ENCODE measurements around the gene SCG3. TPM values are rescaled to one million over a fixed set of nuclear protein-coding genes. Genes with fewer than 3 reads are reported as not detected.

The SCG3 gene
- total RNA-seq, 2 donors from 2014 or later, result 2.9 to 6.3 TPM

- no peak for ATAC-seq
- H3K4me1 ChIP-seq, result no peaks in the 10 kb centered on the region
- peak in 1 of 4 donors; percentile 3 for DNase-seq
- H3K36me3 ChIP-seq (replicated peaks in 1 of 2; ENCODE audit: insufficient read depth in 1 of 2, low read depth in 2 of 2), result no peaks in the 10 kb centered on the region
- no peak overlapping the region for H3K27ac ChIP-seq
- intact Hi-C loops (cut with DNase I), result no loop called here
- no peaks in the 10 kb centered on the region for H3K9me3 ChIP-seq
- TF ChIP-seq CTCF (IDR thresholded peaks at IDR 0.05), result no peak
- no peak overlapping the region for H3K4me3 ChIP-seq
- 20 to 26% methylated on average over 9 of the region's 9 CpGs for WGBS, 2 donors
- no peaks in the 10 kb centered on the region for H3K27me3 ChIP-seq
Measured at GRCh38 chr15:51672155-51672687, 9.1 kb upstream of the SCG3 start.

GRCh38 chr15:51672913-51673857 lies 8.1 kb upstream of the SCG3 start:
- intact Hi-C loops (cut with DNase I), result no loop called here
- WGBS, 2 donors, result 58 to 60% methylated on average over 2 of the region's 2 CpGs
- no peaks in the 10 kb centered on the region for H3K4me1 ChIP-seq

GRCh38 chr15:51675234-51675633 lies 6.1 kb upstream of the SCG3 start:
- H3K27ac ChIP-seq, result no peak overlapping the region
- WGBS, 2 donors, result 13 to 37% methylated on average over 1 of the region's 1 CpG
- no peaks in the 10 kb centered on the region for H3K9me3 ChIP-seq
- no peaks in the 10 kb centered on the region for H3K27me3 ChIP-seq
- ATAC-seq (no peak), DNase-seq (no peak)
- no peak overlapping the region for H3K4me3 ChIP-seq
- TF ChIP-seq CTCF (IDR thresholded peaks at IDR 0.05) (no peak), POLR2A (IDR thresholded peaks at IDR 0.05) (no peak)
- H3K4me1 ChIP-seq, result no peaks in the 10 kb centered on the region
- intact Hi-C loops (cut with DNase I), result no loop called here
- H3K36me3 ChIP-seq (replicated peaks in 1 of 2; ENCODE audit: insufficient read depth in 1 of 2, low read depth in 2 of 2), result no peaks in the 10 kb centered on the region

More at GRCh38 chr15:51672913-51673857, 8.1 kb upstream of the SCG3 start:
- Histone ChIP-seq H3K4me3 (no peak overlapping the region), H3K9me3 (no peaks in the 10 kb centered on the region), H3K27ac (no peak overlapping the region), H3K27me3 (no peaks in the 10 kb centered on the region), H3K36me3 (replicated peaks in 1 of 2; ENCODE audit: insufficient read depth in 1 of 2, low read depth in 2 of 2) (no peaks in the 10 kb centered on the region)
- TF ChIP-seq POLR2A (IDR thresholded peaks at IDR 0.05), result no peak
- no peak for TF ChIP-seq CTCF (IDR thresholded peaks at IDR 0.05)
- ATAC-seq (no peak), DNase-seq (no peak)

GRCh38 chr15:51677021-51677420 lies 4.3 kb upstream of the SCG3 start:
- Histone ChIP-seq H3K9me3 (no peaks in the 10 kb centered on the region), H3K36me3 (replicated peaks in 1 of 2; ENCODE audit: insufficient read depth in 1 of 2, low read depth in 2 of 2) (no peaks in the 10 kb centered on the region), H3K4me3 (no peak overlapping the region), H3K27ac (no peak overlapping the region), H3K4me1 (peaks cover 9% of the 10 kb centered on the region), H3K27me3 (no peaks in the 10 kb centered on the region)
- intact Hi-C loops (cut with DNase I), result no loop called here
- 90% methylated on average over 1 of the region's 1 CpG for WGBS, 2 donors
- ATAC-seq (no peak), DNase-seq (no peak)
- no peak for TF ChIP-seq CTCF (IDR thresholded peaks at IDR 0.05)
- TF ChIP-seq POLR2A (IDR thresholded peaks at IDR 0.05), result no peak
